ENCODE data around the gene ITGA6.

The ITGA6 gene

DNA sequence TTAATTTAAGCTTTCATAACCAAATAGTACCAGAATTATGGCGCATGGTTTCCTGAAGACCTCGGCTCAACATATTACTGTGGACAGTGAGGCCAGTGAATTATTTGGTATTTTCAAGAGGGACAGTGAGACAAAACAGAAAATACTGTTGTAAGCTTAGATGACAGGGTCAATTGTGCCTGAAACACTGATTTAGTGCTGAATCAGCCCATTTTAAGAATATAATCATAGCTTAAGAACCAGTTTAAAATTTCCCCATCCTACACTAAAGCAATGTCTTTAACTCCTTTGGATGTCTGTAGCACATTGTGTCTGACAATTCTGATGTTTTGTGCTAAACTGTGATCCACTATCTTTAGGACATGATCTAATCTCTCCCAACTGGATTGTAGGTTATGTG is 4.6 kb downstream of the ITGA6 start:
- no peak overlapping the region for H2BK120ac ChIP-seq (ENCODE audit: low read depth, low read length)
- no peak overlapping the region for H3K23ac ChIP-seq (ENCODE audit: low read depth, low read length, poor library complexity)
- H3K9me3 ChIP-seq (replicated peaks in 1 of 2; ENCODE audit: control insufficient read depth in 2 of 2, insufficient read depth in 1 of 2, low read depth in 1 of 2, low read length in 2 of 2), result peaks cover 0 to 2% of the 10 kb centered on the region in 2 donors
- H3K4me1 ChIP-seq (ENCODE audit: control insufficient read depth in 2 of 2, insufficient read depth in 1 of 2, low read depth in 1 of 2, low read length in 2 of 2), result peaks cover 13 to 16% of the 10 kb centered on the region in 2 donors
- no CpG with 5 or more reads among the region's 2 CpGs for WGBS, 2 donors (ENCODE audit: extremely low coverage in 2 of 2, insufficient read length in 2 of 2, insufficient replicate concordance in 1 of 2)
- no peak overlapping the region for H2AK5ac ChIP-seq (ENCODE audit: low read depth, low read length)
- H3K18ac ChIP-seq (ENCODE audit: low read length), result no peak overlapping the region
- DNase-seq (ENCODE audit: low spot score), result no peak
- no peak overlapping the region for H2BK12ac ChIP-seq (ENCODE audit: low read length)
- no peak overlapping the region for H3K14ac ChIP-seq (ENCODE audit: low read length)
- no peak overlapping the region for H3K9ac ChIP-seq (ENCODE audit: low read depth, low read length, poor library complexity)
- H3K27ac ChIP-seq (replicated peaks; ENCODE audit: low read length), result no peak overlapping the region
- H4K91ac ChIP-seq (ENCODE audit: low read depth, low read length, poor library complexity), result no peak overlapping the region
- H2BK5ac ChIP-seq (ENCODE audit: low read length), result no peak overlapping the region
- no peak overlapping the region for H2BK15ac ChIP-seq (ENCODE audit: low read length)
- no peak overlapping the region for H3K4ac ChIP-seq (ENCODE audit: low read length)
- H3K4me3 ChIP-seq (ENCODE audit: low read length in 2 of 2), result no peak overlapping the region
- no peaks in the 10 kb centered on the region for H3K79me1 ChIP-seq (ENCODE audit: low read depth, low read length)
- H3K27me3 ChIP-seq (ENCODE audit: control insufficient read depth in 3 of 3, insufficient read depth in 3 of 3, low read depth in 1 of 3, low read length in 3 of 3), result peaks cover 0 to 2% (median 0%) of the 10 kb centered on the region in 3 experiments
- no peaks in the 10 kb centered on the region for H3K36me3 ChIP-seq (replicated peaks in 1 of 2; ENCODE audit: control insufficient read depth in 2 of 2, insufficient read depth in 2 of 2, low read length in 2 of 2)
- H3K4me2 ChIP-seq (ENCODE audit: insufficient read depth, low read length, poor library complexity, severe bottlenecking), result no peak overlapping the region
- no peak overlapping the region for H2AFZ ChIP-seq (ENCODE audit: low read length)
- H4K8ac ChIP-seq (ENCODE audit: low read depth, low read length), result no peak overlapping the region

DNA sequence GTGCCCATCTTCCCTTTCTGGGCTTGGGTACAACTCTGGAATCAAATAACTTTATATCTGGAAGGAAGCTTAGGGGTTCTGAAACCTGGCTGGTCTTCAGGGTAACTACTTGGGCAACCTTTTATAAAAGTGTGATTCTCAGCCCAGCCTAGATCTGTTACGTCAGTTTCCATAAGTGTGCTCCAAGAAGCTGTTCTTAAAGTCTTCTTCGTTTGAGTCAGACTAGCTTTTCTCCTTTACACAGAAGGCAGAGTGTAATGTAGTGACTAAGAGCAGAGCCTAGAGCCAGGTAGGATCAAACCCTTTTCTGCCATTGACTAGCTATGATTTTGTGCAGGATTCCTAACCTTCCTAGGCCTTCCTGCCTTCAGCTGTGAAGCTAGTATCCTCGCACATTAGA is 5.8 kb downstream of the ITGA6 start:
- whole genome bisulfite sequencing, 2 donors (ENCODE audit: extremely low coverage in 2 of 2, insufficient read length in 2 of 2, insufficient replicate concordance in 1 of 2), result no CpG with 5 or more reads among the region's 3 CpGs
- peaks cover 13 to 15% of the 10 kb centered on the region in 2 donors for H3K4me1 ChIP-seq (ENCODE audit: control insufficient read depth in 2 of 2, insufficient read depth in 1 of 2, low read depth in 1 of 2, low read length in 2 of 2)
- no peak overlapping the region for H3K18ac ChIP-seq (ENCODE audit: low read length)
- H3K27ac ChIP-seq (replicated peaks; ENCODE audit: low read length), result no peak overlapping the region
- no peak overlapping the region for H2BK15ac ChIP-seq (ENCODE audit: low read length)
- DNase-seq (ENCODE audit: low spot score), result no peak
- H3K9ac ChIP-seq (ENCODE audit: low read depth, low read length, poor library complexity), result no peak overlapping the region
- H3K9me3 ChIP-seq (replicated peaks in 1 of 2; ENCODE audit: control insufficient read depth in 2 of 2, insufficient read depth in 1 of 2, low read depth in 1 of 2, low read length in 2 of 2), result peaks cover 0 to 2% of the 10 kb centered on the region in 2 donors
- H3K14ac ChIP-seq (ENCODE audit: low read length), result no peak overlapping the region
- H3K4ac ChIP-seq (ENCODE audit: low read length), result no peak overlapping the region
- H3K23ac ChIP-seq (ENCODE audit: low read depth, low read length, poor library complexity), result no peak overlapping the region
- no peak overlapping the region for H4K8ac ChIP-seq (ENCODE audit: low read depth, low read length)
- H4K91ac ChIP-seq (ENCODE audit: low read depth, low read length, poor library complexity), result no peak overlapping the region
- H3K4me2 ChIP-seq (ENCODE audit: insufficient read depth, low read length, poor library complexity, severe bottlenecking), result no peak overlapping the region
- H3K79me1 ChIP-seq (ENCODE audit: low read depth, low read length), result no peaks in the 10 kb centered on the region
- H2BK120ac ChIP-seq (ENCODE audit: low read depth, low read length), result no peak overlapping the region
- H2AFZ ChIP-seq (ENCODE audit: low read length), result no peak overlapping the region
- no peak overlapping the region for H2AK5ac ChIP-seq (ENCODE audit: low read depth, low read length)
- H3K4me3 ChIP-seq (ENCODE audit: low read length in 2 of 2), result no peak overlapping the region
- no peak overlapping the region for H2BK5ac ChIP-seq (ENCODE audit: low read length)
- H3K27me3 ChIP-seq (ENCODE audit: control insufficient read depth in 3 of 3, insufficient read depth in 3 of 3, low read depth in 1 of 3, low read length in 3 of 3), result no peaks in the 10 kb centered on the region
- no peak overlapping the region for H2BK12ac ChIP-seq (ENCODE audit: low read length)
- no peaks in the 10 kb centered on the region for H3K36me3 ChIP-seq (replicated peaks in 1 of 2; ENCODE audit: control insufficient read depth in 2 of 2, insufficient read depth in 2 of 2, low read length in 2 of 2)

DNA sequence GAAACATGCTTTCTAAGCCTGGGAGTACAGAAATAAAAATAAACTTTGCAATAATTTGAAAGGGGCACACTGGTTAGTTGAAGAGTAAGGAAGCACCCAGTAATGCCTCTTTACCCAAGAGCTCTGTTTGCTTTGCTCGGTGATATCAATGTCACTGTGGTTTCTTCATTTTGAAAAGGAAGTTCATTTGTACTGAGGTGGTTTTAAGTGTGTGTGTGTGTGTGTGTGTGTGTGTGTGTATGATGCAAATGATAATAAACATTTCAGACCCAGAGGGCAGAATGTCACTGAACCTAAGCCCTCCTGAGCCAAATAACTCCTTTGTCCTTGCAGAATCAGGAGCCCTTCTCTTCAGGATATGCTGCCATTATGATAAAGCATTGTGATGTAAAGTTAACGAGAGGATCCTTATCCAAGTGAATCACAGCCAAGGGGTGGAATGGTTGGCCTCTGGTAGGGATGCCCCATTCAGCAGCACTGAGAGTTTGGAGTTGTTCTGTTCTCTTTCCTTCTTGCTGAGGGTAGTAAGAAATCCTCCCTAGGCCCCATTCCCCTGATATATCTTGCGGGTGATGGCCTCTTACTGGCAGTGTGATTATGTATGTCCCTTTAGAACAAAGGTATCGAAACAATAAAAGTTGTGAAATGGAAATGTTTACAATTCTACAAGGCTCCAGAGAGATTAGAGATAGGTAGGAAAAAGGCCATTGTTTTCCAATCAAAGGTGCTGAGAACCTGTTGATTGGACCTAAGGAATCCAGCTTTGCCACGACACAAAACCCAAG is 7.6 kb downstream of the ITGA6 start:
- H3K4me1 ChIP-seq (ENCODE audit: control insufficient read depth in 2 of 2, insufficient read depth in 1 of 2, low read depth in 1 of 2, low read length in 2 of 2), result peaks cover 9 to 12% of the 10 kb centered on the region in 2 donors
- H3K14ac ChIP-seq (ENCODE audit: low read length), result no peak overlapping the region
- H2BK15ac ChIP-seq (ENCODE audit: low read length), result no peak overlapping the region
- H4K8ac ChIP-seq (ENCODE audit: low read depth, low read length), result no peak overlapping the region
- no peak overlapping the region for H2BK12ac ChIP-seq (ENCODE audit: low read length)
- H3K4me3 ChIP-seq (ENCODE audit: low read length in 2 of 2), result no peak overlapping the region
- H3K4me2 ChIP-seq (ENCODE audit: insufficient read depth, low read length, poor library complexity, severe bottlenecking), result no peak overlapping the region
- no peak overlapping the region for H3K27ac ChIP-seq (replicated peaks; ENCODE audit: low read length)
- no peak overlapping the region for H3K23ac ChIP-seq (ENCODE audit: low read depth, low read length, poor library complexity)
- H3K79me1 ChIP-seq (ENCODE audit: low read depth, low read length), result no peaks in the 10 kb centered on the region
- H2BK5ac ChIP-seq (ENCODE audit: low read length), result no peak overlapping the region
- peaks cover 0 to 2% of the 10 kb centered on the region in 2 donors for H3K9me3 ChIP-seq (replicated peaks in 1 of 2; ENCODE audit: control insufficient read depth in 2 of 2, insufficient read depth in 1 of 2, low read depth in 1 of 2, low read length in 2 of 2)
- H4K91ac ChIP-seq (ENCODE audit: low read depth, low read length, poor library complexity), result no peak overlapping the region
- DNase-seq (ENCODE audit: low spot score), result no peak
- no peak overlapping the region for H3K4ac ChIP-seq (ENCODE audit: low read length)
- no peak overlapping the region for H2AK5ac ChIP-seq (ENCODE audit: low read depth, low read length)
- H3K9ac ChIP-seq (ENCODE audit: low read depth, low read length, poor library complexity), result no peak overlapping the region
- H3K27me3 ChIP-seq (ENCODE audit: control insufficient read depth in 3 of 3, insufficient read depth in 3 of 3, low read depth in 1 of 3, low read length in 3 of 3), result no peaks in the 10 kb centered on the region
- no peak overlapping the region for H3K18ac ChIP-seq (ENCODE audit: low read length)
- no peak overlapping the region for H2BK120ac ChIP-seq (ENCODE audit: low read depth, low read length)
- H3K36me3 ChIP-seq (replicated peaks in 1 of 2; ENCODE audit: control insufficient read depth in 2 of 2, insufficient read depth in 2 of 2, low read length in 2 of 2), result no peaks in the 10 kb centered on the region
- H2AFZ ChIP-seq (ENCODE audit: low read length), result no peak overlapping the region
- no CpG with 5 or more reads among the region's 5 CpGs for WGBS, 2 donors (ENCODE audit: extremely low coverage in 2 of 2, insufficient read length in 2 of 2, insufficient replicate concordance in 1 of 2)

DNA sequence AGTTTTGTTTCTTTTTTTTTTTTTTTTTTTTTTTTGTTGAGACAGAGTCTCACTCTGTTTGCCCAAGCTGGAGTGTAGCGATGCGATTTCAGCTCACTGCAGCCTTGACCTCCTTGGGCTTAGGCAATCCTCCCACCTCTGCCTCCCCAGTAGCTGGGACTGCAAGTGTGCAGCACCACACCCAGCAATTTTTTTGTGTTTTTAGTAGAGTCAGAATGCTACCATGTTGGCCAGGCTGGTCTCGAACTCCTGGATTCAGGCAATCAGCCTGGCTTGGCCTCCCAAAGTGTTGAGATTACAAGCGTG is 8.2 kb downstream of the ITGA6 start:
- Histone ChIP-seq H3K9me3 (replicated peaks in 1 of 2; ENCODE audit: control insufficient read depth in 2 of 2, insufficient read depth in 1 of 2, low read depth in 1 of 2, low read length in 2 of 2) (peaks cover 0 to 2% of the 10 kb centered on the region in 2 donors), H3K4me1 (ENCODE audit: control insufficient read depth in 2 of 2, insufficient read depth in 1 of 2, low read depth in 1 of 2, low read length in 2 of 2) (peaks cover 9 to 12% of the 10 kb centered on the region in 2 donors), H3K4me2 (ENCODE audit: insufficient read depth, low read length, poor library complexity, severe bottlenecking) (no peak overlapping the region), H2BK12ac (ENCODE audit: low read length) (no peak overlapping the region), H3K4me3 (ENCODE audit: low read length in 2 of 2) (no peak overlapping the region), H2AFZ (ENCODE audit: low read length) (no peak overlapping the region), H4K8ac (ENCODE audit: low read depth, low read length) (no peak overlapping the region), H3K9ac (ENCODE audit: low read depth, low read length, poor library complexity) (no peak overlapping the region), H4K91ac (ENCODE audit: low read depth, low read length, poor library complexity) (no peak overlapping the region), H3K23ac (ENCODE audit: low read depth, low read length, poor library complexity) (no peak overlapping the region), H2AK5ac (ENCODE audit: low read depth, low read length) (no peak overlapping the region), H3K18ac (ENCODE audit: low read length) (no peak overlapping the region), H2BK5ac (ENCODE audit: low read length) (no peak overlapping the region), H3K27me3 (ENCODE audit: control insufficient read depth in 3 of 3, insufficient read depth in 3 of 3, low read depth in 1 of 3, low read length in 3 of 3) (no peaks in the 10 kb centered on the region), H2BK120ac (ENCODE audit: low read depth, low read length) (no peak overlapping the region), H3K36me3 (replicated peaks in 1 of 2; ENCODE audit: control insufficient read depth in 2 of 2, insufficient read depth in 2 of 2, low read length in 2 of 2) (no peaks in the 10 kb centered on the region), H3K4ac (ENCODE audit: low read length) (no peak overlapping the region), H3K14ac (ENCODE audit: low read length) (no peak overlapping the region), H3K79me1 (ENCODE audit: low read depth, low read length) (no peaks in the 10 kb centered on the region), H3K27ac (replicated peaks; ENCODE audit: low read length) (no peak overlapping the region), H2BK15ac (ENCODE audit: low read length) (no peak overlapping the region)
- DNase-seq (ENCODE audit: low spot score), result no peak
- WGBS, 2 donors (ENCODE audit: extremely low coverage in 2 of 2, insufficient read length in 2 of 2, insufficient replicate concordance in 1 of 2), result no CpG with 5 or more reads among the region's 4 CpGs

Measured in neuronal stem cell (in vitro differentiated cells).